Measurements from ENCODE around the gene LRMDA.

Gene LRMDA

GRCh38 chr10:75969031-75969430 is 537.6 kb downstream of the LRMDA start:
- H3K4me3 ChIP-seq (ENCODE audit: low read depth, low read length) = no peak overlapping the region
- no peak for DNase-seq (ENCODE audit: low read depth)
- in situ Hi-C loops (cut with HindIII; ENCODE audit: low sequenced_read_pairs) = no loop called here
- TF ChIP-seq, protein P1, sequence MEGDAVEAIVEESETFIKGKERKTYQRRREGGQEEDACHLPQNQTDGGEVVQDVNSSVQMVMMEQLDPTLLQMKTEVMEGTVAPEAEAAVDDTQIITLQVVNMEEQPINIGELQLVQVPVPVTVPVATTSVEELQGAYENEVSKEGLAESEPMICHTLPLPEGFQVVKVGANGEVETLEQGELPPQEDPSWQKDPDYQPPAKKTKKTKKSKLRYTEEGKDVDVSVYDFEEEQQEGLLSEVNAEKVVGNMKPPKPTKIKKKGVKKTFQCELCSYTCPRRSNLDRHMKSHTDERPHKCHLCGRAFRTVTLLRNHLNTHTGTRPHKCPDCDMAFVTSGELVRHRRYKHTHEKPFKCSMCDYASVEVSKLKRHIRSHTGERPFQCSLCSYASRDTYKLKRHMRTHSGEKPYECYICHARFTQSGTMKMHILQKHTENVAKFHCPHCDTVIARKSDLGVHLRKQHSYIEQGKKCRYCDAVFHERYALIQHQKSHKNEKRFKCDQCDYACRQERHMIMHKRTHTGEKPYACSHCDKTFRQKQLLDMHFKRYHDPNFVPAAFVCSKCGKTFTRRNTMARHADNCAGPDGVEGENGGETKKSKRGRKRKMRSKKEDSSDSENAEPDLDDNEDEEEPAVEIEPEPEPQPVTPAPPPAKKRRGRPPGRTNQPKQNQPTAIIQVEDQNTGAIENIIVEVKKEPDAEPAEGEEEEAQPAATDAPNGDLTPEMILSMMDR (IDR thresholded peaks at IDR 0.05; ENCODE audit: low read depth, low read length, missing control alignments) = no peak

DNA sequence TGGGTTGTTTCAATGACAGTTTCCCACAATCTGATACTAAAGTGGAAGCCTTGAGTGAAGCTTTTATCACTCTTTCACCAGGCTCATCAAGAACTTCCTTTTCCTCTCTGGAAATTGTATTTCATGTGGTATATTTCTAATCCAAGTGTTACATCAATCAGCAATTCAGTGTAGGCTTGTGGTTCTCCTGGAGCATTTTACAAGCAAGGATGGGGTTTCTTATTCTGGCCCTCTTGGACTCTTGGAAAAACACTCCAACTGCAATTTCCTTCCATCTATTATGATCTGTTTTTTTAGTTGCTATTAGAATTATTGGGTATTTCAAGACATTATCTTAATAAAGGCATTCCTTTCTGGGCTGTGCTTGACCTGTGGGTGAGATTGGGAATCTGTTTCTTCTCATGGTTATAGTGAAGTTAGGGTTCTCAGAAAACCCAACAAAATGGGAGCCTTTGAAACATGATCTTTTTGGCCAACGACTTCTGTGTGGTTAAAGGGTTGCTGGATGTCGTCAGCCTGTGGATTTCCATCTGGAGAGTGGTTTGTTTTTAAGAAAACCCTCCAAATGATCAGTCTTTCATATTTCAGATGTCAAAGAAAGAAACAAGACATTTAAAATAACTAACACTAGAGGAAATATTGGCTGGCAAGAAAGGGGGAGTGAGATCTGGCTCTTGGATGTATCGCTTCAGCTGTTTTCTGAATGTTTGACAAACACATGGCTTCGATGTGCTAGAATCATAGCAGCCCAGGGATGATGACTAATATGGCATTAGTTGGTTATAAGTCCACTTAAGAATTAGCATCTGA is 540.2 kb downstream of the LRMDA start:
- DNase-seq (ENCODE audit: low read depth) = peak; percentile 92
- in situ Hi-C loops (cut with HindIII; ENCODE audit: low sequenced_read_pairs) = no loop called here
- H3K4me3 ChIP-seq (ENCODE audit: low read depth, low read length) = no peak overlapping the region
- TF ChIP-seq, protein P1 (IDR thresholded peaks at IDR 0.05; ENCODE audit: low read depth, low read length, missing control alignments) = no peak

- TF ChIP-seq, protein P1 (IDR thresholded peaks at IDR 0.05; ENCODE audit: low read depth, low read length, missing control alignments) = no peak
- DNase-seq (ENCODE audit: low read depth) = peak; percentile 44
- no peak overlapping the region for H3K4me3 ChIP-seq (ENCODE audit: low read depth, low read length)
- in situ Hi-C loops (cut with HindIII; ENCODE audit: low sequenced_read_pairs) = no loop called here
These were observed 541.3 kb downstream of the LRMDA start for GRCh38 chr10:75972491-75973276.

- TF ChIP-seq, protein P1 (IDR thresholded peaks at IDR 0.05; ENCODE audit: low read depth, low read length, missing control alignments) = no peak
- no peak overlapping the region for H3K4me3 ChIP-seq (ENCODE audit: low read depth, low read length)
- in situ Hi-C loops (cut with HindIII; ENCODE audit: low sequenced_read_pairs) = no loop called here
- no peak for DNase-seq (ENCODE audit: low read depth)
These were observed 542.7 kb downstream of the LRMDA start for GRCh38 chr10:75974080-75974479.

DNA sequence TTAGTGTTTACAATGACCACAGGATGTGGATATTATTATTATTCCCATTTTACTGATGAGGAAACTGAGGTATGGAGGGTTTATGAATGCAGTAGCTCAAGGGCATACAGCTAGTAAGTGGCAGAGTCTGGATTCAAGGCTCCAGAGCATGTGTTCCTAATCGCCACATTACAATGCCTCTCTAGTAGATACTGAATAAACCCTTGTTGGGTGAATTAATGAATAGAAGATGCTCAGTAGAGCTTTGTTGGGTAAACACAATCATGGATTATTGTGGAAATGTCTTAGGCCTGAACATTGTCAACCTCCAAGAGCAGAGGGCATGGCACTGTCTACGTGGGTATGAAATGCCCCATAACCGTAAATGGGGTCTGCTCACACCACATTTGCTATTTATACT is 545.3 kb downstream of the LRMDA start:
- no peak for DNase-seq (ENCODE audit: low read depth)
- TF ChIP-seq, protein P1 (IDR thresholded peaks at IDR 0.05; ENCODE audit: low read depth, low read length, missing control alignments) = no peak
- in situ Hi-C loops (cut with HindIII; ENCODE audit: low sequenced_read_pairs) = no loop called here
- H3K4me3 ChIP-seq (ENCODE audit: low read depth, low read length) = no peak overlapping the region

DNA sequence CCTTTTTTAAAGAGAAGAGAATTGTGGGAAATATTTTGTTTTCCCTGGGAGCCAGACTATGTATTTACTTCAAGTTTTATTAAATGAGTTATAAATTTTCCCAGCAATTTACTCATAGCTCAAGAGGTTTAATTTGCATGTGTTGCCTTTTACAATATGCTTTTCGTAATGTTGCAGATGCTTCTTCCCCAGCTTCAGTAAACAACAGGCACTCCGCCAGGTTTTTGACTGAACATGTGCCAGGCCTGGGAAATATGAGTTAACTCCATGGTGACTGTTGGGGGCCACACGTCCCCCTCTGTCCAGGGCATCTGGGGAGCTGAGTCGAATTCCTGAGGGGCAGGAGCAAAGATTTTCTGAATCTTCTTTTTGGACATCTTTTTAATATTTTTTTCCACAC is 545.7 kb downstream of the LRMDA start:
- in situ Hi-C loops (cut with HindIII; ENCODE audit: low sequenced_read_pairs) = no loop called here
- DNase-seq (ENCODE audit: low read depth) = no peak
- TF ChIP-seq, protein P1 (IDR thresholded peaks at IDR 0.05; ENCODE audit: low read depth, low read length, missing control alignments) = no peak
- no peak overlapping the region for H3K4me3 ChIP-seq (ENCODE audit: low read depth, low read length)

Measured in astrocyte of the cerebellum (primary cell).